Fibroblast of lung (primary cell): ENCODE results near the gene PPP1R1B. TPM values are rescaled to one million over a fixed set of nuclear protein-coding genes. Genes with fewer than 3 reads are reported as not detected.

ENCODE experiments used
- DNase-seq, 2 donors: peaks; one replicate each; pipeline versions ENCODE4 v3.0.0 to v3.0.0-alpha.2; 2010; ENCODE audit warnings: low read depth in 2 of 2
- H2AFZ ChIP-seq: 2 replicates; pipeline ENCODE4 v1.5.1; 2012; ENCODE audit warnings: low read length, control low read depth, inconsistent platforms
- H3K27ac ChIP-seq: 2 replicates; pipeline ENCODE4 v1.5.1; 2011; ENCODE audit warnings: low read length, control low read depth; ENCODE audit not compliant: insufficient read depth
- H3K27me3 ChIP-seq: 2 replicates; pipeline ENCODE4 v1.5.1; 2011; ENCODE audit warnings: mild to moderate bottlenecking, low read length; ENCODE audit not compliant: control insufficient read depth, insufficient read depth
- H3K36me3 ChIP-seq: 2 replicates; pipeline ENCODE4 v1.5.1; 2011; ENCODE audit warnings: low read length; ENCODE audit not compliant: control insufficient read depth, insufficient read depth
- H3K4me1 ChIP-seq: 2 replicates; pipeline ENCODE4 v1.5.1; 2011; ENCODE audit warnings: low read length; ENCODE audit not compliant: control insufficient read depth, insufficient read depth; ENCODE audit errors: extremely low read depth
- H3K4me2 ChIP-seq: 2 replicates; pipeline ENCODE4 v1.5.1; 2011; ENCODE audit warnings: low read length, control low read depth; ENCODE audit not compliant: insufficient read depth; ENCODE audit errors: extremely low read depth
- H3K4me3 ChIP-seq, 4 experiments: fragments of 200-600 bp in 1 of 4; sonication (generic) in 1 of 4; replicated peaks in 1 of 4; 2 replicates each; pipeline ENCODE4 v1.5.1; 2011 to 2016; ENCODE audit warnings: low read length in 4 of 4, low read depth in 3 of 4, mild to moderate bottlenecking in 3 of 4, control low read depth in 2 of 4, inconsistent platforms in 1 of 4, mixed read lengths in 1 of 4; ENCODE audit not compliant: insufficient read depth in 1 of 4; ENCODE audit errors: control extremely low read depth in 1 of 4
- H3K79me2 ChIP-seq: 2 replicates; pipeline ENCODE4 v1.5.1; 2012; ENCODE audit warnings: mild to moderate bottlenecking, low read length, inconsistent platforms; ENCODE audit not compliant: control insufficient read depth, insufficient read depth
- H3K9ac ChIP-seq: 2 replicates; pipeline ENCODE4 v1.5.1; 2011; ENCODE audit warnings: mild to moderate bottlenecking, low read length, control low read depth; ENCODE audit not compliant: insufficient read depth
- H3K9me3 ChIP-seq: 2 replicates; pipeline ENCODE4 v1.5.1; 2012; ENCODE audit warnings: low read depth, low read length; ENCODE audit not compliant: control insufficient read depth, insufficient read depth
- H4K20me1 ChIP-seq: 2 replicates; pipeline ENCODE4 v1.5.1; 2011; ENCODE audit warnings: low read length; ENCODE audit not compliant: control insufficient read depth, insufficient read depth; ENCODE audit errors: extremely low read depth
- CTCF ChIP-seq, 2 donors: IDR thresholded peaks in 1 of 2; conservative IDR thresholded peaks in 1 of 2; 1 replicate in 1 of 2; 2 replicates in 1 of 2; pipeline ENCODE4 v1.5.1; 2011 to 2012; ENCODE audit warnings: low read length in 2 of 2, control low read depth in 1 of 2, inconsistent platforms in 1 of 2, low read depth in 1 of 2, mild to moderate bottlenecking in 1 of 2
- EZH2 ChIP-seq: IDR thresholded peaks from 2 replicates; pipeline ENCODE4 v1.5.1; 2012; ENCODE audit warnings: low read length, control low read depth, mild to moderate bottlenecking; ENCODE audit errors: missing control alignments
- polyA plus RNA-seq, 2 donors: library from polyadenylated mRNA; depleted of rRNA in 1 of 2; stranded (reverse) in 1 of 2; unstranded in 1 of 2; fragments of >200 nt; gene quantifications; 2 replicates each; pipeline ENCODE4 v1.2.1, GENCODE V29; 2011 to 2012; ENCODE audit warnings: missing spikeins in 1 of 2
- total RNA-seq: library from RNA; depleted of rRNA; stranded (reverse); fragments of >200 nt; gene quantifications from 2 replicates; pipeline ENCODE4 v1.2.1, GENCODE V29; 2014

Gene PPP1R1B
- total and polyA plus RNA-seq, 2 donors (not counting 1 experiment from before 2014, with no cell fraction given): under 0.01 to 0.05 TPM

- no peak for DNase-seq
- no peak overlapping the region for H3K4me3 ChIP-seq
- H3K27ac ChIP-seq: no peak overlapping the region
- no peaks in the 10 kb centered on the region for H3K79me2 ChIP-seq
- H3K9me3 ChIP-seq: no peaks in the 10 kb centered on the region
- no peak overlapping the region for H3K4me2 ChIP-seq
- H3K36me3 ChIP-seq: no peaks in the 10 kb centered on the region
- no peaks in the 10 kb centered on the region for H3K27me3 ChIP-seq
- TF ChIP-seq CTCF (conservative IDR thresholded peaks at IDR 0.05 in 1 of 2, IDR thresholded peaks at IDR 0.05 in 1 of 2; ENCODE audit: low read depth in 1 of 2, low read length in 2 of 2) (no peak), EZH2 (no peak)
- no peaks in the 10 kb centered on the region for H3K4me1 ChIP-seq
- H4K20me1 ChIP-seq: no peaks in the 10 kb centered on the region
- no peak overlapping the region for H3K9ac ChIP-seq
- no peak overlapping the region for H2AFZ ChIP-seq
Measured at GRCh38 chr17:39677072-39677471, 50.3 kb downstream of the PPP1R1B start.

- DNase-seq: no peak
- no peaks in the 10 kb centered on the region for H3K36me3 ChIP-seq
- no peaks in the 10 kb centered on the region for H3K9me3 ChIP-seq
- H3K9ac ChIP-seq: no peak overlapping the region
- TF ChIP-seq EZH2 (no peak), CTCF (conservative IDR thresholded peaks at IDR 0.05 in 1 of 2, IDR thresholded peaks at IDR 0.05 in 1 of 2; ENCODE audit: low read depth in 1 of 2, low read length in 2 of 2) (no peak)
- H4K20me1 ChIP-seq: no peaks in the 10 kb centered on the region
- no peak overlapping the region for H3K4me3 ChIP-seq
- H3K4me1 ChIP-seq: no peaks in the 10 kb centered on the region
- H2AFZ ChIP-seq: no peak overlapping the region
- no peak overlapping the region for H3K4me2 ChIP-seq
- H3K27me3 ChIP-seq: no peaks in the 10 kb centered on the region
- H3K27ac ChIP-seq: no peak overlapping the region
- H3K79me2 ChIP-seq: no peaks in the 10 kb centered on the region
Measured at GRCh38 chr17:39677542-39678339, 51.0 kb downstream of the PPP1R1B start.

GRCh38 chr17:39678340-39679116 lies 51.8 kb downstream of the PPP1R1B start:
- no peak overlapping the region for H3K9ac ChIP-seq
- H3K27me3 ChIP-seq: no peaks in the 10 kb centered on the region

More at GRCh38 chr17:39678340-39679116, 51.8 kb downstream of the PPP1R1B start:
- Histone ChIP-seq H3K36me3 (no peaks in the 10 kb centered on the region), H4K20me1 (no peaks in the 10 kb centered on the region), H3K9me3 (no peaks in the 10 kb centered on the region), H3K4me2 (no peak overlapping the region), H3K4me1 (no peaks in the 10 kb centered on the region), H3K4me3 (no peak overlapping the region), H3K27ac (no peak overlapping the region), H2AFZ (no peak overlapping the region), H3K79me2 (no peaks in the 10 kb centered on the region)
- TF ChIP-seq EZH2 (no peak), CTCF (conservative IDR thresholded peaks at IDR 0.05 in 1 of 2, IDR thresholded peaks at IDR 0.05 in 1 of 2; ENCODE audit: low read depth in 1 of 2, low read length in 2 of 2) (no peak)
- no peak for DNase-seq
